Neural progenitor cell (in vitro differentiated cells): ENCODE results near the gene MBTPS2. TPM values are rescaled to one million over a fixed set of nuclear protein-coding genes. Genes with fewer than 3 reads are reported as not detected.
A peak's percentile ranks its signal among the peaks of the same experiment; 100 is the strongest.

Experiments used
- DNase-seq: peaks from one replicate; pipeline ENCODE4 v3.0.0-alpha.2; 2016; ENCODE audit warnings: low spot score
- H2AFZ ChIP-seq: fragments of 200-600 bp; sonication (generic); replicated peaks from 2 replicates; pipeline ENCODE4 v1.6.1; 2016; ENCODE audit warnings: antibody characterized with exemption
- H3F3A ChIP-seq: fragments of 200-600 bp; sonication (generic); 2 replicates; pipeline ENCODE4 v1.6.1; 2016; ENCODE audit warnings: antibody characterized with exemption, low read depth
- H3K27ac ChIP-seq: fragments of 200-600 bp; sonication (generic); 2 replicates; pipeline ENCODE4 v1.5.1; 2016; ENCODE audit warnings: mild to moderate bottlenecking
- H3K27me3 ChIP-seq: fragments of 200-600 bp; sonication (generic); 2 replicates; pipeline ENCODE4 v1.6.1; 2016; ENCODE audit warnings: mild to moderate bottlenecking, moderate library complexity
- H3K36me3 ChIP-seq: fragments of 200-600 bp; sonication (generic); 2 replicates; pipeline ENCODE4 v1.5.1; 2016
- H3K4me1 ChIP-seq: fragments of 200-600 bp; sonication (generic); 2 replicates; pipeline ENCODE4 v1.6.1; 2016; ENCODE audit warnings: mixed run types
- H3K4me2 ChIP-seq: fragments of 200-600 bp; sonication (generic); 2 replicates; pipeline ENCODE4 v1.6.1; 2016
- H3K4me3 ChIP-seq: fragments of 200-600 bp; sonication (generic); 2 replicates; pipeline ENCODE4 v1.5.1; 2016
- H3K79me2 ChIP-seq: fragments of 200-600 bp; sonication (generic); 2 replicates; pipeline ENCODE4 v1.6.1; 2016; ENCODE audit warnings: low read depth
- H3K9ac ChIP-seq: fragments of 200-600 bp; sonication (generic); 2 replicates; pipeline ENCODE4 v1.6.1; 2016
- H3K9me3 ChIP-seq: fragments of 200-600 bp; sonication (generic); 2 replicates; pipeline ENCODE4 v1.5.1; 2016; ENCODE audit warnings: low read depth
- H4K20me1 ChIP-seq: fragments of 200-600 bp; sonication (generic); 2 replicates; pipeline ENCODE4 v1.6.1; 2016; ENCODE audit warnings: low read depth
- H3K27ac Mint-ChIP-seq: 3 replicates; pipeline ENCODE4 v1.8.0; 2021; ENCODE audit warnings: mixed read lengths
- H3K27me3 Mint-ChIP-seq: 2 replicates; pipeline ENCODE4 v1.8.0; 2022; ENCODE audit warnings: low read depth, mild to moderate bottlenecking, inconsistent platforms, moderate library complexity, mixed read lengths; ENCODE audit not compliant: insufficient read depth
- H3K36me3 Mint-ChIP-seq: 3 replicates; pipeline ENCODE4 v1.8.0; 2021; ENCODE audit warnings: mixed read lengths
- H3K4me1 Mint-ChIP-seq: 3 replicates; pipeline ENCODE4 v1.8.0; 2021; ENCODE audit warnings: mixed read lengths
- H3K4me3 Mint-ChIP-seq: 3 replicates; pipeline ENCODE4 v1.8.0; 2021; ENCODE audit warnings: mild to moderate bottlenecking, moderate library complexity, mixed read lengths
- H3K9me3 Mint-ChIP-seq: 3 replicates; pipeline ENCODE4 v1.8.0; 2020; ENCODE audit warnings: mixed read lengths
- CTCF ChIP-seq: fragments of 200-600 bp; sonication (generic); IDR thresholded peaks from 2 replicates; pipeline ENCODE4 v1.5.1; 2017; ENCODE audit warnings: antibody characterized with exemption, mild to moderate bottlenecking
- EZH2 ChIP-seq: fragments of 200-600 bp; sonication (generic); IDR thresholded peaks from 2 replicates; pipeline ENCODE4 v1.6.1; 2017; ENCODE audit warnings: antibody characterized with exemption, mild to moderate bottlenecking, moderate library complexity
- EZH2phosphoT487 ChIP-seq: fragments of 200-600 bp; sonication (generic); IDR thresholded peaks from 2 replicates; pipeline ENCODE4 v1.6.1; 2017; ENCODE audit warnings: antibody characterized with exemption
- total RNA-seq: library from RNA; depleted of rRNA; stranded (reverse); fragments of >200 nt; gene quantifications from 2 replicates; pipeline ENCODE4 v1.2.3, GENCODE V29; 2015; ENCODE audit warnings: low replicate concordance

The MBTPS2 gene
- total RNA-seq, 1 donor from 2014 or later = 8.4 TPM

- H3K4me1 ChIP-seq = no peaks in the 10 kb centered on the region
- peaks cover 17% of the 10 kb centered on the region for H3K36me3 Mint-ChIP-seq
- H3K27ac ChIP-seq = no peak overlapping the region
- H3F3A ChIP-seq = no peaks in the 10 kb centered on the region
- H3K4me3 ChIP-seq = no peak overlapping the region
- no peaks in the 10 kb centered on the region for H3K79me2 ChIP-seq
- TF ChIP-seq EZH2 = no peak
- TF ChIP-seq EZH2phosphoT487 = no peak
- TF ChIP-seq CTCF = no peak
- peaks cover 4% of the 10 kb centered on the region for H3K9me3 Mint-ChIP-seq
- peaks cover 4% of the 10 kb centered on the region for H3K9me3 ChIP-seq
- H3K4me1 Mint-ChIP-seq = peaks cover 22% of the 10 kb centered on the region
- H3K27me3 ChIP-seq = no peaks in the 10 kb centered on the region
- H3K27me3 Mint-ChIP-seq = no peaks in the 10 kb centered on the region
- H3K4me2 ChIP-seq = no peak overlapping the region
- no peaks in the 10 kb centered on the region for H4K20me1 ChIP-seq
- no peak overlapping the region for H2AFZ ChIP-seq
- no peaks in the 10 kb centered on the region for H3K36me3 ChIP-seq
- no peak overlapping the region for H3K4me3 Mint-ChIP-seq
- no peak overlapping the region for H3K27ac Mint-ChIP-seq
- H3K9ac ChIP-seq = no peak overlapping the region
- peak; percentile 3 for DNase-seq
Measured at GRCh38 chrX:21885568-21885967, 46.2 kb downstream of the MBTPS2 start.

GRCh38 chrX:21905313-21905712, 65.9 kb downstream of the MBTPS2 start:
- Histone ChIP-seq H3K27me3 (no peaks in the 10 kb centered on the region), H3K4me1 (peaks cover 23% of the 10 kb centered on the region), H3K9ac (no peak overlapping the region), H3K4me2 (peak overlapping the region; percentile 35), H3K4me3 (peak overlapping the region; percentile 17), H3K79me2 (no peaks in the 10 kb centered on the region), H3K36me3 (no peaks in the 10 kb centered on the region), H3F3A (peaks cover 16% of the 10 kb centered on the region), H3K27ac (peak overlapping the region; percentile 35), H4K20me1 (no peaks in the 10 kb centered on the region), H2AFZ (no peak overlapping the region), H3K9me3 (no peaks in the 10 kb centered on the region)
- Mint-ChIP-seq H3K36me3 (peaks cover 2% of the 10 kb centered on the region), H3K9me3 (peaks cover 5% of the 10 kb centered on the region), H3K4me3 (no peak overlapping the region), H3K27me3 (no peaks in the 10 kb centered on the region), H3K4me1 (peaks cover 34% of the 10 kb centered on the region), H3K27ac (peak overlapping the region; percentile 71)
- TF ChIP-seq EZH2phosphoT487 (no peak), EZH2 (no peak), CTCF (no peak)
- peak; percentile 44 for DNase-seq

GRCh38 chrX:21905953-21906352, 66.5 kb downstream of the MBTPS2 start:
- no peak for TF ChIP-seq EZH2phosphoT487
- no peak for TF ChIP-seq EZH2
- TF ChIP-seq CTCF = no peak
- Histone ChIP-seq H3F3A (peaks cover 16% of the 10 kb centered on the region), H4K20me1 (no peaks in the 10 kb centered on the region), H2AFZ (no peak overlapping the region), H3K4me2 (peak overlapping the region; percentile 34), H3K4me1 (peaks cover 23% of the 10 kb centered on the region), H3K27me3 (no peaks in the 10 kb centered on the region), H3K36me3 (no peaks in the 10 kb centered on the region), H3K9me3 (no peaks in the 10 kb centered on the region), H3K4me3 (no peak overlapping the region), H3K79me2 (no peaks in the 10 kb centered on the region), H3K9ac (no peak overlapping the region), H3K27ac (peak overlapping the region; percentile 35)
- H3K27ac Mint-ChIP-seq = peak overlapping the region; percentile 18
- H3K36me3 Mint-ChIP-seq = peaks cover 2% of the 10 kb centered on the region
- H3K4me1 Mint-ChIP-seq = peaks cover 34% of the 10 kb centered on the region
- H3K27me3 Mint-ChIP-seq = no peaks in the 10 kb centered on the region
- no peak overlapping the region for H3K4me3 Mint-ChIP-seq
- DNase-seq = peak; percentile 30
- H3K9me3 Mint-ChIP-seq = peaks cover 5% of the 10 kb centered on the region
